Lower leg skin (tissue), 4 donors: ENCODE measurements around the gene SCAPER. TPM values are rescaled to one million over a fixed set of nuclear protein-coding genes. Genes with fewer than 3 reads are reported as not detected.

ENCODE experiments used
- DNase-seq, 2 donors: peaks; one replicate each; pipeline ENCODE4 v3.0.0-alpha.2; 2019; ENCODE audit warnings: low spot score in 2 of 2
- H3K4me3 ChIP-seq: fragments of 200-600 bp; sonication (generic); 2 replicates; pipeline ENCODE4 v1.5.1; 2017; ENCODE audit warnings: mild to moderate bottlenecking, low read depth; ENCODE audit not compliant: poor library complexity, severe bottlenecking
- CTCF ChIP-seq, 3 donors: fragments of 450-650 bp; IDR thresholded peaks; one replicate each; pipeline ENCODE4 v1.5.1; 2016; ENCODE audit warnings: antibody characterized with exemption in 3 of 3, mild to moderate bottlenecking in 3 of 3, moderate library complexity in 2 of 3
- POLR2A ChIP-seq, 2 donors: fragments of 450-650 bp; IDR thresholded peaks; one replicate each; pipeline ENCODE4 v1.6.1; 2016 to 2017; ENCODE audit warnings: antibody characterized with exemption in 2 of 2, mild to moderate bottlenecking in 1 of 2, moderate library complexity in 1 of 2
- WGBS, 2 donors: methylation state at CpG; one replicate each; pipeline ENCODE4 v1.1.5; 2018; 5-methylcytosine and 5-hydroxymethylcytosine counted together
- intact Hi-C: fragments of 100-400 bp; cut with DNase I; formaldehyde crosslinking; loops from one replicate; pipeline ENCODE4 v1.15.0; 2023; ENCODE audit warnings: low total_unique reads
- total RNA-seq, 4 donors: library from RNA; depleted of rRNA; stranded (reverse); fragments of >200 nt; gene quantifications; one replicate each; pipeline ENCODE4 v1.1.0, GENCODE V29; 2016

Gene SCAPER
- total RNA-seq, 4 donors from 2014 or later = 23.8 to 63.2 (median 32.9) TPM

- intact Hi-C loops = no loop called here
- 81 to 82% methylated on average over 2 of the region's 2 CpGs for WGBS, 2 donors
- no peak overlapping the region for H3K4me3 ChIP-seq
- DNase-seq = no peak
- TF ChIP-seq CTCF (IDR thresholded peaks at IDR 0.05) = no peak
- no peak for TF ChIP-seq POLR2A (IDR thresholded peaks at IDR 0.05)
Observed at GRCh38 chr15:76935620-76936019, 30.5 kb upstream of the SCAPER start.

- DNase-seq = no peak
- TF ChIP-seq POLR2A (IDR thresholded peaks at IDR 0.05) = no peak
- TF ChIP-seq CTCF (IDR thresholded peaks at IDR 0.05) = no peak
- H3K4me3 ChIP-seq = peak overlapping the region; percentile 93
- 20% methylated on average over 14 of the region's 14 CpGs for WGBS, 2 donors
- intact Hi-C loops = no loop called here
Observed at GRCh38 chr15:76932135-76932966, 27.2 kb upstream of the SCAPER start.

GRCh38 chr15:76931397-76932134 is 26.4 kb upstream of the SCAPER start, which contains the start of gene RCN2:
Gene RCN2, plus strand, starts transcription at chr15:76931749. Its CDS starts 93 bp downstream, at chr15:76931842.
- H3K4me3 ChIP-seq = peak within 1 kb of the TSS; percentile 93
- 0 to 2% methylated on average over 7 to 35 of the region's 96 CpGs for WGBS, 2 donors
- intact Hi-C loops = no loop called here
- peak in 1 of 2 donors; percentile 12 for TF ChIP-seq POLR2A (IDR thresholded peaks at IDR 0.05)
- TF ChIP-seq CTCF (IDR thresholded peaks at IDR 0.05) = no peak
- peak; percentile 94 to 99 for DNase-seq

- intact Hi-C loops = no loop called here
- TF ChIP-seq CTCF (IDR thresholded peaks at IDR 0.05) = no peak
- no peak for TF ChIP-seq POLR2A (IDR thresholded peaks at IDR 0.05)
- peak overlapping the region; percentile 40 for H3K4me3 ChIP-seq
- no peak for DNase-seq
- 12 to 15% methylated on average over 7 of the region's 7 CpGs for WGBS, 2 donors
Observed at GRCh38 chr15:76930831-76931396, 25.8 kb upstream of the SCAPER start.

GRCh38 chr15:76929011-76929760 is 24.0 kb upstream of the SCAPER start:
- TF ChIP-seq CTCF (IDR thresholded peaks at IDR 0.05) (no peak), POLR2A (IDR thresholded peaks at IDR 0.05) (no peak)
- no peak overlapping the region for H3K4me3 ChIP-seq
- no peak for DNase-seq
- intact Hi-C loops = no loop called here
